Esophagus muscularis mucosa (tissue), 4 donors: ENCODE results near the gene GP2. TPM values are rescaled to one million over a fixed set of nuclear protein-coding genes. Genes with fewer than 3 reads are reported as not detected.

ENCODE experiments used
- DNase-seq: peaks from one replicate; pipeline ENCODE4 v3.0.0-alpha.2; 2017; ENCODE audit errors: extremely low spot score
- H3K27ac ChIP-seq, 4 donors: fragments of 200-600 bp; sonication (generic); replicated peaks in 1 of 4; 1 replicate in 3 of 4; 2 replicates in 1 of 4; pipeline ENCODE4 v1.5.1; 2016 to 2019; ENCODE audit warnings: mild to moderate bottlenecking in 1 of 4
- H3K27me3 ChIP-seq, 4 donors: fragments of 200-600 bp; sonication (generic); one replicate each; pipeline versions ENCODE4 v1.5.1 to v1.6.0; 2016 to 2019
- H3K36me3 ChIP-seq, 4 donors: fragments of 200-600 bp; sonication (generic); one replicate each; pipeline ENCODE4 v1.5.1; 2016 to 2019
- H3K4me1 ChIP-seq, 4 donors: fragments of 200-600 bp; sonication (generic); one replicate each; pipeline ENCODE4 v1.5.1; 2016 to 2019
- H3K4me3 ChIP-seq, 4 donors: fragments of 200-600 bp; sonication (generic); 1 replicate in 2 of 4; 2 replicates in 2 of 4; pipeline ENCODE4 v1.5.1; 2016 to 2019; ENCODE audit warnings: mild to moderate bottlenecking in 4 of 4, moderate library complexity in 1 of 4
- H3K9me3 ChIP-seq, 4 donors: fragments of 200-600 bp; sonication (generic); 1 replicate in 3 of 4; 2 replicates in 1 of 4; pipeline ENCODE4 v1.5.1; 2016 to 2019
- CTCF ChIP-seq, 3 experiments: fragments of 200-600 bp in 2 of 3; fragments of 450-650 bp in 1 of 3; sonication (generic) in 2 of 3; IDR thresholded peaks; one replicate each; pipeline ENCODE4 v1.5.1; 2017 to 2019; ENCODE audit warnings: antibody characterized with exemption in 3 of 3, mild to moderate bottlenecking in 2 of 3, moderate library complexity in 1 of 3
- EP300 ChIP-seq: sonication (generic); formaldehyde crosslinking; IDR thresholded peaks from one replicate; pipeline ENCODE4 v1.6.1; 2017; ENCODE audit warnings: antibody characterized with exemption
- POLR2A ChIP-seq: fragments of 450-650 bp; IDR thresholded peaks from one replicate; pipeline ENCODE4 v1.6.1; 2017; ENCODE audit warnings: antibody characterized with exemption, moderate library complexity, mild to moderate bottlenecking, low read depth
- POLR2AphosphoS5 ChIP-seq, 2 donors: sonication (generic); formaldehyde crosslinking; IDR thresholded peaks; one replicate each; pipeline ENCODE4 v1.6.1; 2017; ENCODE audit warnings: antibody characterized with exemption in 2 of 2
- WGBS: methylation state at CpG from one replicate; pipeline ENCODE4 v1.1.5; 2018; 5-methylcytosine and 5-hydroxymethylcytosine counted together
- intact Hi-C: fragments of 100-400 bp; cut with DNase I; formaldehyde crosslinking; loops from one replicate; pipeline ENCODE4 v1.15.1; 2023
- total RNA-seq, 4 donors: library from RNA; depleted of rRNA; stranded (reverse); fragments of >200 nt; gene quantifications; one replicate each; pipeline versions ENCODE4 v1.1.0 to v1.2.1, GENCODE V29; 2016

The GP2 gene
- total RNA-seq, 4 donors from 2014 or later: not detected

GRCh38 chr16:20318437-20318836, 8.9 kb downstream of the GP2 start:
- no peaks in the 10 kb centered on the region for H3K9me3 ChIP-seq
- no peaks in the 10 kb centered on the region for H3K4me1 ChIP-seq
- TF ChIP-seq POLR2AphosphoS5 (IDR thresholded peaks at IDR 0.05) (no peak), CTCF (IDR thresholded peaks at IDR 0.05) (no peak), EP300 (no peak), POLR2A (no peak)
- H3K36me3 ChIP-seq: no peaks in the 10 kb centered on the region
- H3K27ac ChIP-seq: no peak overlapping the region
- intact Hi-C loops: no loop called here
- no peaks in the 10 kb centered on the region for H3K27me3 ChIP-seq
- H3K4me3 ChIP-seq: no peak overlapping the region
- DNase-seq: no peak
- 71% methylated on average over 3 of the region's 3 CpGs for WGBS

DNA sequence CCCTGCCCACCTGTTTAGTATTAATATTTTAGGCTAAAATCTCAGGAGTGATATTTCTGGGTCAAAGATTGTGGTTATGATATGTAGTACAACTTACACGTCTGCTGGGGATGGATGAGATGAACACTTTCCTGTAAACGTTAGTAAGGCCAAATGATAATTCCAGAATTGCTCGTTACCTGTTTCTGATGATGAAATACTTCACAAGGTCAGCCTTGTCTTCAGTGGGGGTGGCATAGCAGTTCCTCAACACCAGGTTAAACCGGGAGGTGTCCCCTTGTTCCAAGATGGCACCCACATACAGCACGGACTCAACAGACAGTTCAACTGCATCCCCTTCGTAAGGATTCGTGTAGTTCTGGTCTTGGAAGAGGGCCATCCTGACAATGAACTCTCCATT, 9.3 kb downstream of the GP2 start:
- H3K4me1 ChIP-seq: no peaks in the 10 kb centered on the region
- no peak for TF ChIP-seq POLR2AphosphoS5 (IDR thresholded peaks at IDR 0.05)
- TF ChIP-seq CTCF (IDR thresholded peaks at IDR 0.05): no peak
- TF ChIP-seq POLR2A: no peak
- no peak for TF ChIP-seq EP300
- intact Hi-C loops: no loop called here
- H3K27me3 ChIP-seq: no peaks in the 10 kb centered on the region
- no peak for DNase-seq
- 73% methylated on average over 7 of the region's 7 CpGs for WGBS
- H3K27ac ChIP-seq: no peak overlapping the region
- H3K9me3 ChIP-seq: no peaks in the 10 kb centered on the region
- no peak overlapping the region for H3K4me3 ChIP-seq
- no peaks in the 10 kb centered on the region for H3K36me3 ChIP-seq

GRCh38 chr16:20317117-20317516, 10.2 kb downstream of the GP2 start:
- no peaks in the 10 kb centered on the region for H3K36me3 ChIP-seq
- 68% methylated on average over 8 of the region's 8 CpGs for WGBS
- no peaks in the 10 kb centered on the region for H3K4me1 ChIP-seq
- no peaks in the 10 kb centered on the region for H3K9me3 ChIP-seq
- no peak overlapping the region for H3K4me3 ChIP-seq
- no peak for DNase-seq
- intact Hi-C loops: no loop called here
- H3K27me3 ChIP-seq: no peaks in the 10 kb centered on the region
- TF ChIP-seq EP300 (no peak), POLR2A (no peak), CTCF (IDR thresholded peaks at IDR 0.05) (no peak), POLR2AphosphoS5 (IDR thresholded peaks at IDR 0.05) (no peak)
- no peak overlapping the region for H3K27ac ChIP-seq

- H3K27me3 ChIP-seq: no peaks in the 10 kb centered on the region
- no peak for TF ChIP-seq CTCF (IDR thresholded peaks at IDR 0.05)
- TF ChIP-seq POLR2AphosphoS5 (IDR thresholded peaks at IDR 0.05): no peak
- no peak for TF ChIP-seq EP300
- no peak overlapping the region for H3K4me3 ChIP-seq
- WGBS: 63% methylated on average over 5 of the region's 5 CpGs
- intact Hi-C loops: no loop called here
- DNase-seq: no peak
- no peaks in the 10 kb centered on the region for H3K4me1 ChIP-seq
- peaks cover 0 to 3% (median 0%) of the 10 kb centered on the region in 4 donors for H3K9me3 ChIP-seq
- no peaks in the 10 kb centered on the region for H3K36me3 ChIP-seq
- no peak overlapping the region for H3K27ac ChIP-seq
Observed at GRCh38 chr16:20316715-20317114, 10.6 kb downstream of the GP2 start.

- Histone ChIP-seq H3K4me3 (no peak overlapping the region), H3K36me3 (no peaks in the 10 kb centered on the region), H3K9me3 (peaks cover 0 to 9% (median 0%) of the 10 kb centered on the region in 4 donors), H3K4me1 (no peaks in the 10 kb centered on the region), H3K27ac (no peak overlapping the region), H3K27me3 (no peaks in the 10 kb centered on the region)
- TF ChIP-seq EP300 (no peak), CTCF (IDR thresholded peaks at IDR 0.05) (no peak), POLR2A (no peak), POLR2AphosphoS5 (IDR thresholded peaks at IDR 0.05) (no peak)
- intact Hi-C loops: no loop called here
- WGBS: 97% methylated on average over 6 of the region's 6 CpGs
- no peak for DNase-seq
Observed at GRCh38 chr16:20315764-20316163, 11.5 kb downstream of the GP2 start.
